Measurements from ENCODE around the gene SPC24. TPM values are rescaled to one million over a fixed set of nuclear protein-coding genes. Genes with fewer than 3 reads are reported as not detected.

The SPC24 gene
- total and polyA plus RNA-seq, 9 of the 15 experiments (the other 6 are each of a cell fraction or from before 2014, with no cell fraction given), result 18.2 to 154 (median 60.9) TPM

DNA sequence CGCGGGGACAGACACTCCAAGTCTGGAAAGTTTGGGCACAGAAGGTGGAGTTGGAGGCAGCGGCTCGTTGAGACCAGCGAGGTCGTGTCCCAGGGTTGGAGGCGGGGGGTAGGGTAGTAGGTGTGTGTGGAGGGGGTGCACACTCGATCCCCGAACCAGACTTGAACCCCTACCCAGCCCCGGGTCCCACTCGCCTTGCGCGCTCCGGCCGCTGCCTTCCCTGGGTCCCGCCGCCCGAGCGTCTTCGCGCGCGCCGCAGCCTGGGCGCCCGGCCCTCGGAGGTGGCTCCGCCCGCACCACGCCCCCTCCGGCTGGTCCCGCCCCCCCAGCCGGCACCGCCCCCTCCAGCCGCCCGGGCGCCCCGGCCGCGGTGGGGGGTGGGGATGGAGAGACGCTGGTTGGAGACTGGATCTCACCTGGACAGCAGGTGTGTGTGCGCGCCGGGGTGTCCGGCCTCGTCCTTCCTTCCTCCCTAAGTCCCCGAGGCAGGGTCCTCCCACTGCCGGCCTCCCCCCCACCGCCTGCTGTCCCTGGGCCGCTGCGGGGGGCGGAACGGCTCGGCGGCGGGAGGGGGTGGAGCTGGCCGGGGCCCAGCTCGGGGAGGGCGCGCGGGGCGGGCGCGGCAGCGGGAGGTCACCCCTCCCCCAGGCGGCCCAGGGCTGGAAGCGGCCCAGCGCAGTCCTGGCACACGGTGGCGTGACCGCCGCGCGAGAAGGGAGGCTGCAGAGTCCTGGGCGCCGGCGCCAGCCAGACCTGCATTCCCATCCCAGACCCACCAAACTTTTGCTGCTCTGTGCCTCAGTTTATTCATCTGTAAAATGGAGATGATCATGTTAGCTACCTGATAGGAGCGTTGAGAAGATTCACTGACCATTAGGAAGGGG, 42.0 kb upstream of the SPC24 start, which contains the start of gene KANK2 (continued):
- peak; percentile 70 for TF ChIP-seq CXXC5 (CRISPR knock-in tag; IDR thresholded peaks at IDR 0.05)
- 0 out of 4 replicates have a peak, but pooled peaks of 1 of the 2 experiments have one; percentile 24 for TF ChIP-seq TEAD1 (CRISPR knock-in tag; IDR thresholded peaks at IDR 0.05)
- TF ChIP-seq POLR2G (IDR thresholded peaks at IDR 0.05; ENCODE audit: low read depth, low read length), result peak; percentile 81
- TF ChIP-seq HCFC1 (IDR thresholded peaks at IDR 0.05; ENCODE audit: low read depth, low read length), result no peak; the same call in 1 of the 2 replicates
- TF ChIP-seq TBP (optimal IDR thresholded peaks at IDR 0.05; ENCODE audit: low read depth, low read length), result no peak
- TF ChIP-seq HMGN3 (IDR thresholded peaks at IDR 0.05; ENCODE audit: borderline replicate concordance, extremely low read depth, insufficient read length, low read depth, low read length), result peak; percentile 65
- TF ChIP-seq ADNP (tag; IDR thresholded peaks at IDR 0.05), result peak; percentile 98
- TF ChIP-seq, protein P1, sequence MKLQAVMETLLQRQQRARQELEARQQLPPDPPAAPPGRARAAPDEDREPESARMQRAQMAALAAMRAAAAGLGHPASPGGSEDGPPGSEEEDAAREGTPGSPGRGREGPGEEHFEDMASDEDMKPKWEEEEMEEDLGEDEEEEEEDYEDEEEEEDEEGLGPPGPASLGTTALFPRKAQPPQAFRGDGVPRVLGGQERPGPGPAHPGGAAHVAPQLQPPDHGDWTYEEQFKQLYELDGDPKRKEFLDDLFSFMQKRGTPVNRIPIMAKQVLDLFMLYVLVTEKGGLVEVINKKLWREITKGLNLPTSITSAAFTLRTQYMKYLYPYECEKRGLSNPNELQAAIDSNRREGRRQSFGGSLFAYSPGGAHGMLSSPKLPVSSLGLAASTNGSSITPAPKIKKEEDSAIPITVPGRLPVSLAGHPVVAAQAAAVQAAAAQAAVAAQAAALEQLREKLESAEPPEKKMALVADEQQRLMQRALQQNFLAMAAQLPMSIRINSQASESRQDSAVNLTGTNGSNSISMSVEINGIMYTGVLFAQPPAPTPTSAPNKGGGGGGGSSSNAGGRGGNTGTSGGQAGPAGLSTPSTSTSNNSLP (IDR thresholded peaks at IDR 0.05; ENCODE audit: borderline replicate concordance, low read depth, low read length), result no peak
- no peak for TF ChIP-seq ZZZ3 (IDR thresholded peaks at IDR 0.05)
- TF ChIP-seq ZBTB1 (CRISPR knock-in tag; IDR thresholded peaks at IDR 0.05; ENCODE audit: borderline replicate concordance, low read depth), result no peak
- no peak for TF ChIP-seq JUNB (CRISPR knock-in tag; conservative IDR thresholded peaks at IDR 0.05)
- peak; percentile 97 for TF ChIP-seq HDAC2 (IDR thresholded peaks at IDR 0.05)
- peak; percentile 68 to 94 for TF ChIP-seq MAZ (CRISPR knock-in tag; conservative IDR thresholded peaks at IDR 0.05 in 1 of 2, IDR thresholded peaks at IDR 0.05 in 1 of 2)
- TF ChIP-seq SUPT5H (IDR thresholded peaks at IDR 0.05), result peak; percentile 66
- TF ChIP-seq, protein P2, sequence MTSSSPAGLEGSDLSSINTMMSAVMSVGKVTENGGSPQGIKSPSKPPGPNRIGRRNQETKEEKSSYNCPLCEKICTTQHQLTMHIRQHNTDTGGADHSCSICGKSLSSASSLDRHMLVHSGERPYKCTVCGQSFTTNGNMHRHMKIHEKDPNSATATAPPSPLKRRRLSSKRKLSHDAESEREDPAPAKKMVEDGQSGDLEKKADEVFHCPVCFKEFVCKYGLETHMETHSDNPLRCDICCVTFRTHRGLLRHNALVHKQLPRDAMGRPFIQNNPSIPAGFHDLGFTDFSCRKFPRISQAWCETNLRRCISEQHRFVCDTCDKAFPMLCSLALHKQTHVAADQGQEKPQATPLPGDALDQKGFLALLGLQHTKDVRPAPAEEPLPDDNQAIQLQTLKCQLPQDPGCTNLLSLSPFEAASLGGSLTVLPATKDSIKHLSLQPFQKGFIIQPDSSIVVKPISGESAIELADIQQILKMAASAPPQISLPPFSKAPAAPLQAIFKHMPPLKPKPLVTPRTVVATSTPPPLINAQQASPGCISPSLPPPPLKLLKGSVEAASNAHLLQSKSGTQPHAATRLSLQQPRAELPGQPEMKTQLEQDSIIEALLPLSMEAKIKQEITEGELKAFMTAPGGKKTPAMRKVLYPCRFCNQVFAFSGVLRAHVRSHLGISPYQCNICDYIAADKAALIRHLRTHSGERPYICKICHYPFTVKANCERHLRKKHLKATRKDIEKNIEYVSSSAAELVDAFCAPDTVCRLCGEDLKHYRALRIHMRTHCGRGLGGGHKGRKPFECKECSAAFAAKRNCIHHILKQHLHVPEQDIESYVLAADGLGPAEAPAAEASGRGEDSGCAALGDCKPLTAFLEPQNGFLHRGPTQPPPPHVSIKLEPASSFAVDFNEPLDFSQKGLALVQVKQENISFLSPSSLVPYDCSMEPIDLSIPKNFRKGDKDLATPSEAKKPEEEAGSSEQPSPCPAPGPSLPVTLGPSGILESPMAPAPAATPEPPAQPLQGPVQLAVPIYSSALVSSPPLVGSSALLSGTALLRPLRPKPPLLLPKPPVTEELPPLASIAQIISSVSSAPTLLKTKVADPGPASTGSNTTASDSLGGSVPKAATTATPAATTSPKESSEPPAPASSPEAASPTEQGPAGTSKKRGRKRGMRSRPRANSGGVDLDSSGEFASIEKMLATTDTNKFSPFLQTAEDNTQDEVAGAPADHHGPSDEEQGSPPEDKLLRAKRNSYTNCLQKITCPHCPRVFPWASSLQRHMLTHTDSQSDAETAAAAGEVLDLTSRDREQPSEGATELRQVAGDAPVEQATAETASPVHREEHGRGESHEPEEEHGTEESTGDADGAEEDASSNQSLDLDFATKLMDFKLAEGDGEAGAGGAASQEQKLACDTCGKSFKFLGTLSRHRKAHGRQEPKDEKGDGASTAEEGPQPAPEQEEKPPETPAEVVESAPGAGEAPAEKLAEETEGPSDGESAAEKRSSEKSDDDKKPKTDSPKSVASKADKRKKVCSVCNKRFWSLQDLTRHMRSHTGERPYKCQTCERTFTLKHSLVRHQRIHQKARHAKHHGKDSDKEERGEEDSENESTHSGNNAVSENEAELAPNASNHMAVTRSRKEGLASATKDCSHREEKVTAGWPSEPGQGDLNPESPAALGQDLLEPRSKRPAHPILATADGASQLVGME (CRISPR knock-in tag; IDR thresholded peaks at IDR 0.05), result no peak
- TF ChIP-seq, protein P3, sequence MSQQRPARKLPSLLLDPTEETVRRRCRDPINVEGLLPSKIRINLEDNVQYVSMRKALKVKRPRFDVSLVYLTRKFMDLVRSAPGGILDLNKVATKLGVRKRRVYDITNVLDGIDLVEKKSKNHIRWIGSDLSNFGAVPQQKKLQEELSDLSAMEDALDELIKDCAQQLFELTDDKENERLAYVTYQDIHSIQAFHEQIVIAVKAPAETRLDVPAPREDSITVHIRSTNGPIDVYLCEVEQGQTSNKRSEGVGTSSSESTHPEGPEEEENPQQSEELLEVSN (IDR thresholded peaks at IDR 0.05; ENCODE audit: borderline replicate concordance in 1 of 2, extremely low read depth in 1 of 2, insufficient read depth in 1 of 2, insufficient read length in 1 of 2, low read depth in 1 of 2, low read length in 1 of 2, poor library complexity in 1 of 2, severe bottlenecking in 1 of 2), result peak; percentile 25 to 78
- no peak for TF ChIP-seq ZNF584 (CRISPR knock-in tag; IDR thresholded peaks at IDR 0.05; ENCODE audit: low read depth)
